HepG2 (cell line): ENCODE measurements around the gene DDX54. TPM values are rescaled to one million over a fixed set of nuclear protein-coding genes. Genes with fewer than 3 reads are reported as not detected.

ENCODE experiments used
- ATAC-seq: fragments of 200-7000 bp; cut with Tn5 transposase; 3 replicates; pipeline ENCODE4 v1.9.1; 2020; ENCODE audit warnings: mild to moderate bottlenecking, moderate library complexity
- BruUV-seq: library from RNA; stranded (reverse); fragments of 400-500 nt; replicated peaks from 2 replicates; lab custom pipeline; 2021; lab: Mats Ljungman, UMichigan
- CTCF ChIA-PET: fragments of 300-600 bp; formaldehyde crosslinking; extraction: SDS; loops from one replicate; lab custom pipeline; 2021; ENCODE audit warnings: low total read pairs, inconsistent platforms, low intra/inter-chr PET ratio; lab: Yijun Ruan, JAX
- POLR2A ChIA-PET: fragments of 350-600 bp; sonication (Branson Sonifier 250); formaldehyde crosslinking; loops from one replicate; lab custom pipeline; 2020; ENCODE audit warnings: antibody characterized with exemption, inconsistent platforms; lab: Yijun Ruan, JAX
- DNase-seq: peaks from one replicate; pipeline ENCODE4 v3.0.0-alpha.2; 2015; ENCODE audit warnings: low spot score
- FAIRE-seq: peaks from 3 replicates; lab custom pipeline; 2011; peaks lifted over from hg19 to GRCh38; lab: Jason Lieb, UNC
- H2AFZ ChIP-seq: one replicate; pipeline ENCODE4 v1.6.1; 2011; ENCODE audit warnings: low read length, inconsistent platforms
- H3K27ac ChIP-seq: fragments of 300-600 bp; 3 replicates; pipeline ENCODE4 v1.8.0; 2011; ENCODE audit warnings: mixed run types, mild to moderate bottlenecking, mixed read lengths, low read length, inconsistent platforms; ENCODE audit not compliant: insufficient read depth; ENCODE audit errors: extremely low read length
- H3K27me3 ChIP-seq, 2 experiments: fragments of 200-600 bp in 1 of 2; 2 replicates in 1 of 2; 3 replicates in 1 of 2; pipeline versions ENCODE4 v1.6.0 to v1.8.0; 2011; ENCODE audit warnings: low read length in 2 of 2, mild to moderate bottlenecking in 2 of 2, moderate library complexity in 2 of 2, inconsistent platforms in 1 of 2; ENCODE audit not compliant: insufficient read depth in 2 of 2, control insufficient read depth in 1 of 2
- H3K36me3 ChIP-seq, 2 experiments: fragments of 200-600 bp in 1 of 2; replicated peaks in 1 of 2; 2 replicates in 1 of 2; 3 replicates in 1 of 2; pipeline versions ENCODE4 v1.5.1 to v1.8.0; 2011; ENCODE audit warnings: low read length in 2 of 2, inconsistent platforms in 1 of 2; ENCODE audit not compliant: insufficient read depth in 2 of 2, control insufficient read depth in 1 of 2
- H3K4me1 ChIP-seq: 2 replicates; pipeline ENCODE4 v1.5.1; 2012; ENCODE audit warnings: low read length, inconsistent platforms; ENCODE audit not compliant: insufficient read depth
- H3K4me2 ChIP-seq: 2 replicates; pipeline ENCODE4 v1.6.0; 2011; ENCODE audit warnings: low read depth, low read length, inconsistent platforms
- H3K4me3 ChIP-seq, 3 experiments: fragments of 200-600 bp in 1 of 3; sonication (generic), shearing (Covaris generic) in 1 of 3; replicated peaks in 1 of 3; 2 replicates each; pipeline ENCODE4 v1.5.1; 2011 to 2016; ENCODE audit warnings: low read length in 3 of 3, inconsistent platforms in 2 of 3, low read depth in 2 of 3, mild to moderate bottlenecking in 2 of 3, control low read depth in 1 of 3, mixed read lengths in 1 of 3; ENCODE audit not compliant: insufficient read depth in 1 of 3
- H3K79me2 ChIP-seq: one replicate; pipeline ENCODE4 v1.6.1; 2011; ENCODE audit warnings: low read length, inconsistent platforms; ENCODE audit not compliant: insufficient read depth
- H3K9ac ChIP-seq: 2 replicates; pipeline ENCODE4 v1.6.0; 2011; ENCODE audit warnings: mild to moderate bottlenecking, low read depth, low read length, inconsistent platforms; ENCODE audit not compliant: insufficient read depth
- H3K9me3 ChIP-seq: 2 replicates; pipeline ENCODE4 v1.5.1; 2012; ENCODE audit warnings: mild to moderate bottlenecking, low read length
- H4K20me1 ChIP-seq: 2 replicates; pipeline ENCODE4 v1.6.0; 2011; ENCODE audit warnings: inconsistent platforms, mild to moderate bottlenecking, low read length, moderate library complexity; ENCODE audit not compliant: insufficient read depth
- AGO2 ChIP-seq: fragments of 200-400 bp; formaldehyde crosslinking; optimal IDR thresholded peaks from 2 replicates; pipeline ENCODE3; 2017; ENCODE audit warnings: mild to moderate bottlenecking, low read depth, low read length, moderate library complexity
- ATF7 ChIP-seq, 2 experiments: fragments of 450-650 bp in 1 of 2; sonication (generic) in 1 of 2; formaldehyde crosslinking in 1 of 2; IDR thresholded peaks; 2 replicates each; pipeline versions ENCODE4 v1.4.0 to v1.6.1; 2016 to 2020; ENCODE audit warnings: antibody characterized with exemption in 1 of 2, mild to moderate bottlenecking in 1 of 2, missing genetic modification reagents in 1 of 2
- CEBPG ChIP-seq: IDR thresholded peaks from 2 replicates; pipeline ENCODE4 v1.6.1; 2016
- DNMT3B ChIP-seq: conservative IDR thresholded peaks from 2 replicates; pipeline ENCODE4 v1.6.1; 2016; ENCODE audit warnings: missing biosample characterization, control low read depth
- HOXA7 ChIP-seq: sonication (generic); formaldehyde crosslinking; IDR thresholded peaks from 2 replicates; pipeline ENCODE4 v1.8.1; 2022; ENCODE audit warnings: mild to moderate bottlenecking, missing genetic modification reagents, moderate library complexity
- NR2C2 ChIP-seq: sonication (generic); formaldehyde crosslinking; IDR thresholded peaks from 2 replicates; pipeline ENCODE4 v1.4.0; 2020; ENCODE audit warnings: missing genetic modification reagents, mild to moderate bottlenecking, moderate library complexity, borderline replicate concordance
- ONECUT2 ChIP-seq: sonication (generic); formaldehyde crosslinking; IDR thresholded peaks from 2 replicates; pipeline ENCODE4 v1.4.0; 2020; ENCODE audit warnings: missing genetic modification reagents
- PAF1 ChIP-seq: IDR thresholded peaks from 2 replicates; pipeline ENCODE4 v1.6.1; 2016; ENCODE audit warnings: missing genetic modification reagents, missing compliant biosample characterization
- RFXANK ChIP-seq: IDR thresholded peaks from 2 replicates; pipeline ENCODE4 v1.6.1; 2016
- RORA ChIP-seq: sonication (generic); formaldehyde crosslinking; IDR thresholded peaks from 2 replicates; pipeline ENCODE4 v1.5.0; 2020; ENCODE audit warnings: mild to moderate bottlenecking, missing genetic modification reagents, moderate library complexity
- SRF ChIP-seq: IDR thresholded peaks from 2 replicates; pipeline ENCODE4 v1.6.1; 2011; ENCODE audit warnings: mild to moderate bottlenecking, low read depth, low read length, moderate library complexity
- TAF1 ChIP-seq: sonication (generic); formaldehyde crosslinking; IDR thresholded peaks from 2 replicates; pipeline ENCODE4 v1.4.0; 2020; ENCODE audit warnings: missing genetic modification reagents
- ZFP90 ChIP-seq: sonication (generic); formaldehyde crosslinking; IDR thresholded peaks from 2 replicates; pipeline ENCODE4 v1.8.0; 2022; ENCODE audit warnings: missing genetic modification reagents, mild to moderate bottlenecking, inconsistent platforms, borderline replicate concordance
- ZNF136 ChIP-seq: sonication (generic); formaldehyde crosslinking; IDR thresholded peaks from 2 replicates; pipeline ENCODE4 v1.8.1; 2022; ENCODE audit warnings: low read depth, mild to moderate bottlenecking, moderate library complexity, missing genetic modification reagents
- ZNF460 ChIP-seq: sonication (generic); formaldehyde crosslinking; IDR thresholded peaks from 2 replicates; pipeline ENCODE4 v1.5.1; 2020; ENCODE audit warnings: missing genetic modification reagents, mild to moderate bottlenecking, borderline replicate concordance
- ZNF567 ChIP-seq: sonication (generic); formaldehyde crosslinking; IDR thresholded peaks from 2 replicates; pipeline ENCODE4 v1.8.1; 2023; ENCODE audit warnings: mild to moderate bottlenecking, missing genetic modification reagents, borderline replicate concordance
- ZNF572 ChIP-seq: sonication (generic); formaldehyde crosslinking; IDR thresholded peaks from 2 replicates; pipeline ENCODE4 v1.5.1; 2020; ENCODE audit warnings: mild to moderate bottlenecking, missing genetic modification reagents
- WGBS: methylation state at CpG from one replicate; pipeline ENCODE4 v1.1.6; 2017; ENCODE audit warnings: low lambda C conversion rate; 5-methylcytosine and 5-hydroxymethylcytosine counted together
- in situ Hi-C: cut with HindIII; loops from 2 replicates; pipeline ENCODE4 v1.10.0; 2017; ENCODE audit warnings: low pct_unique_long_range_greater_than_20kb; ENCODE audit not compliant: extremely low pct_ligation_motif_present
- intact Hi-C: fragments of 100-400 bp; cut with micrococcal nuclease; formaldehyde crosslinking; loops from one replicate; pipeline ENCODE4 v1.10.0; 2022; ENCODE audit not compliant: unreplicated experiment
- polyA plus RNA-seq, 8 experiments: library from polyadenylated mRNA; depleted of rRNA in 3 of 8; stranded (reverse) in 7 of 8; unstranded in 1 of 8; fragments of >200 nt; fragmentation: Illumina TruSeq in 4 of 8; extraction: Trizol in 4 of 8; gene quantifications; 2 replicates each; pipeline versions ENCODE4 v1.2.1 to v1.2.3, GENCODE V29; 2011 to 2016; ENCODE audit warnings: low read depth in 4 of 8, missing spikeins in 1 of 8, mixed read lengths in 1 of 8; ENCODE audit not compliant: insufficient read depth in 1 of 8
- total RNA-seq, 5 experiments: library from RNA; depleted of rRNA; stranded (reverse); fragments of >200 nt; fragmentation: Illumina TruSeq; extraction: Trizol; gene quantifications; 2 replicates each; pipeline ENCODE4 v1.2.3, GENCODE V29; 2016; ENCODE audit warnings: low read depth in 1 of 5
- TF ChIP-seq, protein P1 (sequence below): sonication (generic); formaldehyde crosslinking; IDR thresholded peaks from 2 replicates; pipeline ENCODE4 v1.4.0; 2020; ENCODE audit warnings: low read depth, missing genetic modification reagents
- TF ChIP-seq, protein P2 (sequence below): sonication (generic); formaldehyde crosslinking; IDR thresholded peaks from 2 replicates; pipeline ENCODE4 v1.5.0; 2020; ENCODE audit warnings: missing genetic modification reagents
- TF ChIP-seq, protein P3 (sequence below): sonication (generic); formaldehyde crosslinking; IDR thresholded peaks from 2 replicates; pipeline ENCODE4 v1.5.0; 2020; ENCODE audit warnings: mild to moderate bottlenecking, missing genetic modification reagents, moderate library complexity

The DDX54 gene
- total and polyA plus RNA-seq, 2 of the 13 experiments (the other 11 are each of a cell fraction or from before 2014, with no cell fraction given), result 59.7 to 61.1 TPM

DNA sequence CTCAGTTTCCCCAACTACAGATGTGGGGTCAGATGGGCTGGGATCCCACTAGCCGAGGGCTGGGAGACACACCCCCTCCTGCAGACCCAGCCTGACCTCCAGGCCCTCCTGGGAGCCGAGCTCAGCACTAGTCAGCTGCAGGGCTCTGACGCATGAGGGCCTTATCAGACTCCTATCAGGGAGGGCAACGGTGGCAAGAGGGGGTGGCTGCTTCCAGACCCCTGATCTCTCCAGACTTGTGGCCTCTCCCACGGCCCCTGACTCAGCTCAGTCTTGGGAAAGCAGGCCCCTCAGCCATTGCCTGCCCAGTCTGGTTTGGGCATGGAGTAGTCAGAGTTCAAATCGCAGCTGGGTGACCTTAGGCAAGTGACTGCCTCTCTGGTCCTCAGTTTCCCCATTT lies 52.2 kb downstream of the DDX54 start:
- H3K27ac ChIP-seq, result no peak overlapping the region
- H3K79me2 ChIP-seq, result no peaks in the 10 kb centered on the region
- no peak overlapping the region for H2AFZ ChIP-seq
- DNase-seq, result no peak
- H3K9ac ChIP-seq, result no peak overlapping the region
- POLR2A ChIA-PET, result no interaction called here
- no peaks in the 10 kb centered on the region for H3K36me3 ChIP-seq
- 2% methylated on average over 5 of the region's 6 CpGs for WGBS
- H3K4me2 ChIP-seq, result no peak overlapping the region
- in situ Hi-C loops, result no loop called here
- FAIRE-seq, result no peak
- H4K20me1 ChIP-seq, result no peaks in the 10 kb centered on the region
- CTCF ChIA-PET, result no interaction called here
- no peak for ATAC-seq
- no TSS peak for BruUV-seq
- TF ChIP-seq PAF1 (CRISPR knock-in tag), result no peak
- TF ChIP-seq, protein P1, sequence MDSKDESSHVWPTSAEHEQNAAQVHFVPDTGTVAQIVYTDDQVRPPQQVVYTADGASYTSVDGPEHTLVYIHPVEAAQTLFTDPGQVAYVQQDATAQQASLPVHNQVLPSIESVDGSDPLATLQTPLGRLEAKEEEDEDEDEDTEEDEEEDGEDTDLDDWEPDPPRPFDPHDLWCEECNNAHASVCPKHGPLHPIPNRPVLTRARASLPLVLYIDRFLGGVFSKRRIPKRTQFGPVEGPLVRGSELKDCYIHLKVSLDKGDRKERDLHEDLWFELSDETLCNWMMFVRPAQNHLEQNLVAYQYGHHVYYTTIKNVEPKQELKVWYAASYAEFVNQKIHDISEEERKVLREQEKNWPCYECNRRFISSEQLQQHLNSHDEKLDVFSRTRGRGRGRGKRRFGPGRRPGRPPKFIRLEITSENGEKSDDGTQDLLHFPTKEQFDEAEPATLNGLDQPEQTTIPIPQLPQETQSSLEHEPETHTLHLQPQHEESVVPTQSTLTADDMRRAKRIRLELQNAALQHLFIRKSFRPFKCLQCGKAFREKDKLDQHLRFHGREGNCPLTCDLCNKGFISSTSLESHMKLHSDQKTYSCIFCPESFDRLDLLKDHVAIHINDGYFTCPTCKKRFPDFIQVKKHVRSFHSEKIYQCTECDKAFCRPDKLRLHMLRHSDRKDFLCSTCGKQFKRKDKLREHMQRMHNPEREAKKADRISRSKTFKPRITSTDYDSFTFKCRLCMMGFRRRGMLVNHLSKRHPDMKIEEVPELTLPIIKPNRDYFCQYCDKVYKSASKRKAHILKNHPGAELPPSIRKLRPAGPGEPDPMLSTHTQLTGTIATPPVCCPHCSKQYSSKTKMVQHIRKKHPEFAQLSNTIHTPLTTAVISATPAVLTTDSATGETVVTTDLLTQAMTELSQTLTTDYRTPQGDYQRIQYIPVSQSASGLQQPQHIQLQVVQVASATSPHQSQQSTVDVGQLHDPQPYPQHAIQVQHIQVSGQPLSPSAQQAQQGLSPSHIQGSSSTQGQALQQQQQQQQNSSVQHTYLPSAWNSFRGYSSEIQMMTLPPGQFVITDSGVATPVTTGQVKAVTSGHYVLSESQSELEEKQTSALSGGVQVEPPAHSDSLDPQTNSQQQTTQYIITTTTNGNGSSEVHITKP (CRISPR knock-in tag), result no peak
- TF ChIP-seq DNMT3B (CRISPR knock-in tag), result no peak
- TF ChIP-seq ZNF567 (CRISPR knock-in tag), result no peak
- TF ChIP-seq ZFP90 (CRISPR knock-in tag), result no peak
- TF ChIP-seq ZNF460, result no peak
- TF ChIP-seq, protein P2, sequence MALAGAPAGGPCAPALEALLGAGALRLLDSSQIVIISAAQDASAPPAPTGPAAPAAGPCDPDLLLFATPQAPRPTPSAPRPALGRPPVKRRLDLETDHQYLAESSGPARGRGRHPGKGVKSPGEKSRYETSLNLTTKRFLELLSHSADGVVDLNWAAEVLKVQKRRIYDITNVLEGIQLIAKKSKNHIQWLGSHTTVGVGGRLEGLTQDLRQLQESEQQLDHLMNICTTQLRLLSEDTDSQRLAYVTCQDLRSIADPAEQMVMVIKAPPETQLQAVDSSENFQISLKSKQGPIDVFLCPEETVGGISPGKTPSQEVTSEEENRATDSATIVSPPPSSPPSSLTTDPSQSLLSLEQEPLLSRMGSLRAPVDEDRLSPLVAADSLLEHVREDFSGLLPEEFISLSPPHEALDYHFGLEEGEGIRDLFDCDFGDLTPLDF, result no peak
- no peak for TF ChIP-seq RORA (CRISPR knock-in tag)
- TF ChIP-seq RFXANK (CRISPR knock-in tag), result no peak
- TF ChIP-seq ATF7 (IDR thresholded peaks at IDR 0.05), result no peak
- TF ChIP-seq ATF7 (CRISPR knock-in tag; IDR thresholded peaks at IDR 0.05), result no peak
- TF ChIP-seq AGO2, result no peak
- no peak for TF ChIP-seq SRF
- no peak for TF ChIP-seq TAF1
- TF ChIP-seq ZNF136 (CRISPR knock-in tag), result no peak
- TF ChIP-seq NR2C2 (CRISPR knock-in tag), result no peak
- TF ChIP-seq ZNF572 (CRISPR knock-in tag), result no peak
- TF ChIP-seq, protein P3, sequence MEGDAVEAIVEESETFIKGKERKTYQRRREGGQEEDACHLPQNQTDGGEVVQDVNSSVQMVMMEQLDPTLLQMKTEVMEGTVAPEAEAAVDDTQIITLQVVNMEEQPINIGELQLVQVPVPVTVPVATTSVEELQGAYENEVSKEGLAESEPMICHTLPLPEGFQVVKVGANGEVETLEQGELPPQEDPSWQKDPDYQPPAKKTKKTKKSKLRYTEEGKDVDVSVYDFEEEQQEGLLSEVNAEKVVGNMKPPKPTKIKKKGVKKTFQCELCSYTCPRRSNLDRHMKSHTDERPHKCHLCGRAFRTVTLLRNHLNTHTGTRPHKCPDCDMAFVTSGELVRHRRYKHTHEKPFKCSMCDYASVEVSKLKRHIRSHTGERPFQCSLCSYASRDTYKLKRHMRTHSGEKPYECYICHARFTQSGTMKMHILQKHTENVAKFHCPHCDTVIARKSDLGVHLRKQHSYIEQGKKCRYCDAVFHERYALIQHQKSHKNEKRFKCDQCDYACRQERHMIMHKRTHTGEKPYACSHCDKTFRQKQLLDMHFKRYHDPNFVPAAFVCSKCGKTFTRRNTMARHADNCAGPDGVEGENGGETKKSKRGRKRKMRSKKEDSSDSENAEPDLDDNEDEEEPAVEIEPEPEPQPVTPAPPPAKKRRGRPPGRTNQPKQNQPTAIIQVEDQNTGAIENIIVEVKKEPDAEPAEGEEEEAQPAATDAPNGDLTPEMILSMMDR, result no peak
- no peak for TF ChIP-seq CEBPG
- TF ChIP-seq ONECUT2 (CRISPR knock-in tag), result no peak
- TF ChIP-seq HOXA7 (CRISPR knock-in tag), result no peak
- TF ChIP-seq, all 625 proteins: peak for 0
- H3K27me3 ChIP-seq, result peaks cover 0 to 4% of the 10 kb centered on the region in 2 experiments; a peak in 1 of 5 replicates
- no peaks in the 10 kb centered on the region for H3K4me1 ChIP-seq
- intact Hi-C loops, result no loop called here
- H3K4me3 ChIP-seq, result no peak overlapping the region
- H3K9me3 ChIP-seq, result no peaks in the 10 kb centered on the region
